ENCODE results near the gene MFNG. TPM values are rescaled to one million over a fixed set of nuclear protein-coding genes. Genes with fewer than 3 reads are reported as not detected.
A peak's percentile ranks its signal among the peaks of the same experiment; 100 is the strongest.

MFNG gene
- total RNA-seq, 2 donors from 2014 or later = 170 to 245 TPM

- Mint-ChIP-seq H3K27me3 (peaks cover 4% of the 10 kb centered on the region), H3K36me3 (ENCODE audit: low read depth) (no peaks in the 10 kb centered on the region), H3K9me3 (peaks cover 3% of the 10 kb centered on the region), H3K4me1 (peaks cover 17% of the 10 kb centered on the region), H3K27ac (no peak overlapping the region), H3K4me3 (no peak overlapping the region)
- ATAC-seq (replicated peaks) = peak; percentile 96
Observed at GRCh38 chr22:37443977-37444376, 42.2 kb downstream of the MFNG start.

GRCh38 chr22:37443086-37443485 lies 43.1 kb downstream of the MFNG start:
- H3K4me1 Mint-ChIP-seq = peaks cover 17% of the 10 kb centered on the region
- no peak for ATAC-seq (replicated peaks)
- H3K27ac Mint-ChIP-seq = no peak overlapping the region
- H3K27me3 Mint-ChIP-seq = peaks cover 4% of the 10 kb centered on the region
- H3K36me3 Mint-ChIP-seq (ENCODE audit: low read depth) = no peaks in the 10 kb centered on the region
- peaks cover 3% of the 10 kb centered on the region for H3K9me3 Mint-ChIP-seq
- H3K4me3 Mint-ChIP-seq = no peak overlapping the region

GRCh38 chr22:37442537-37442936 lies 43.6 kb downstream of the MFNG start:
- Mint-ChIP-seq H3K27ac (peak overlapping the region; percentile 68), H3K27me3 (peaks cover 4% of the 10 kb centered on the region), H3K9me3 (peaks cover 3% of the 10 kb centered on the region), H3K4me1 (peaks cover 17% of the 10 kb centered on the region), H3K4me3 (no peak overlapping the region), H3K36me3 (ENCODE audit: low read depth) (no peaks in the 10 kb centered on the region)
- ATAC-seq (replicated peaks) = peak; percentile 52

- ATAC-seq (replicated peaks) = no peak
Observed at GRCh38 chr22:37442135-37442534, 44.0 kb downstream of the MFNG start.

GRCh38 chr22:37440875-37441274 lies 45.3 kb downstream of the MFNG start:
- peaks cover 4% of the 10 kb centered on the region for H3K27me3 Mint-ChIP-seq
- no peak overlapping the region for H3K27ac Mint-ChIP-seq
- H3K36me3 Mint-ChIP-seq (ENCODE audit: low read depth) = no peaks in the 10 kb centered on the region
- ATAC-seq (replicated peaks) = no peak
- H3K4me3 Mint-ChIP-seq = no peak overlapping the region
- peaks cover 3% of the 10 kb centered on the region for H3K9me3 Mint-ChIP-seq
- peaks cover 17% of the 10 kb centered on the region for H3K4me1 Mint-ChIP-seq

More at GRCh38 chr22:37442135-37442534, 44.0 kb downstream of the MFNG start:
- H3K36me3 Mint-ChIP-seq (ENCODE audit: low read depth) = no peaks in the 10 kb centered on the region
- no peak overlapping the region for H3K4me3 Mint-ChIP-seq
- H3K27ac Mint-ChIP-seq = peak overlapping the region; percentile 68
- peaks cover 17% of the 10 kb centered on the region for H3K4me1 Mint-ChIP-seq
- peaks cover 4% of the 10 kb centered on the region for H3K27me3 Mint-ChIP-seq
- H3K9me3 Mint-ChIP-seq = peaks cover 3% of the 10 kb centered on the region

- ATAC-seq (replicated peaks) = no peak
- Mint-ChIP-seq H3K36me3 (ENCODE audit: low read depth) (no peaks in the 10 kb centered on the region), H3K4me3 (no peak overlapping the region), H3K4me1 (peaks cover 17% of the 10 kb centered on the region), H3K27ac (no peak overlapping the region), H3K27me3 (peaks cover 7% of the 10 kb centered on the region), H3K9me3 (peaks cover 3% of the 10 kb centered on the region)
Observed at GRCh38 chr22:37439347-37439746, 46.8 kb downstream of the MFNG start.

GRCh38 chr22:37435970-37436603 lies 50.1 kb downstream of the MFNG start:
- no peak for ATAC-seq (replicated peaks)
- no peak overlapping the region for H3K4me3 Mint-ChIP-seq
- H3K27ac Mint-ChIP-seq = no peak overlapping the region
- no peaks in the 10 kb centered on the region for H3K9me3 Mint-ChIP-seq
- H3K36me3 Mint-ChIP-seq (ENCODE audit: low read depth) = peaks cover 4% of the 10 kb centered on the region
- H3K4me1 Mint-ChIP-seq = peaks cover 18% of the 10 kb centered on the region
- peaks cover 7% of the 10 kb centered on the region for H3K27me3 Mint-ChIP-seq

- Mint-ChIP-seq H3K9me3 (no peaks in the 10 kb centered on the region), H3K4me1 (peaks cover 18% of the 10 kb centered on the region), H3K36me3 (ENCODE audit: low read depth) (peaks cover 4% of the 10 kb centered on the region), H3K27ac (no peak overlapping the region), H3K27me3 (peaks cover 20% of the 10 kb centered on the region), H3K4me3 (no peak overlapping the region)
- no peak for ATAC-seq (replicated peaks)
Observed at GRCh38 chr22:37433786-37434185, 52.4 kb downstream of the MFNG start.

GRCh38 chr22:37432708-37433054 lies 53.5 kb downstream of the MFNG start:
- H3K4me1 Mint-ChIP-seq = peaks cover 18% of the 10 kb centered on the region
- peaks cover 4% of the 10 kb centered on the region for H3K36me3 Mint-ChIP-seq (ENCODE audit: low read depth)
- no peak for ATAC-seq (replicated peaks)
- H3K9me3 Mint-ChIP-seq = no peaks in the 10 kb centered on the region
- H3K27me3 Mint-ChIP-seq = peaks cover 26% of the 10 kb centered on the region
- H3K27ac Mint-ChIP-seq = peak overlapping the region; percentile 79
- peak overlapping the region; percentile 61 for H3K4me3 Mint-ChIP-seq

GRCh38 chr22:37431801-37432707 lies 54.1 kb downstream of the MFNG start:
- H3K27ac Mint-ChIP-seq = peak overlapping the region; percentile 79
- peak; percentile 93 for ATAC-seq (replicated peaks)
- H3K4me3 Mint-ChIP-seq = peak overlapping the region; percentile 61
- peaks cover 18% of the 10 kb centered on the region for H3K4me1 Mint-ChIP-seq
- peaks cover 4% of the 10 kb centered on the region for H3K36me3 Mint-ChIP-seq (ENCODE audit: low read depth)
- peaks cover 26% of the 10 kb centered on the region for H3K27me3 Mint-ChIP-seq
- H3K9me3 Mint-ChIP-seq = no peaks in the 10 kb centered on the region

GRCh38 chr22:37431366-37431765 lies 54.8 kb downstream of the MFNG start:
- Mint-ChIP-seq H3K27me3 (peaks cover 31% of the 10 kb centered on the region), H3K4me3 (peak overlapping the region; percentile 61), H3K9me3 (no peaks in the 10 kb centered on the region), H3K36me3 (ENCODE audit: low read depth) (peaks cover 4% of the 10 kb centered on the region), H3K4me1 (peaks cover 18% of the 10 kb centered on the region), H3K27ac (peak overlapping the region; percentile 79)
- ATAC-seq (replicated peaks) = no peak

GRCh38 chr22:37430941-37431340 lies 55.2 kb downstream of the MFNG start:
- H3K36me3 Mint-ChIP-seq (ENCODE audit: low read depth) = peaks cover 4% of the 10 kb centered on the region
- peaks cover 35% of the 10 kb centered on the region for H3K27me3 Mint-ChIP-seq
- H3K4me1 Mint-ChIP-seq = peaks cover 18% of the 10 kb centered on the region
- no peaks in the 10 kb centered on the region for H3K9me3 Mint-ChIP-seq
- no peak for ATAC-seq (replicated peaks)
- H3K4me3 Mint-ChIP-seq = no peak overlapping the region
- no peak overlapping the region for H3K27ac Mint-ChIP-seq

GRCh38 chr22:37428649-37429586 lies 57.3 kb downstream of the MFNG start:
- no peak for ATAC-seq (replicated peaks)
- no peak overlapping the region for H3K4me3 Mint-ChIP-seq
- peaks cover 18% of the 10 kb centered on the region for H3K4me1 Mint-ChIP-seq
- peaks cover 38% of the 10 kb centered on the region for H3K27me3 Mint-ChIP-seq
- peaks cover 4% of the 10 kb centered on the region for H3K36me3 Mint-ChIP-seq (ENCODE audit: low read depth)
- H3K27ac Mint-ChIP-seq = no peak overlapping the region
- no peaks in the 10 kb centered on the region for H3K9me3 Mint-ChIP-seq
